ENCODE results near the gene CDC25C.

DNA sequence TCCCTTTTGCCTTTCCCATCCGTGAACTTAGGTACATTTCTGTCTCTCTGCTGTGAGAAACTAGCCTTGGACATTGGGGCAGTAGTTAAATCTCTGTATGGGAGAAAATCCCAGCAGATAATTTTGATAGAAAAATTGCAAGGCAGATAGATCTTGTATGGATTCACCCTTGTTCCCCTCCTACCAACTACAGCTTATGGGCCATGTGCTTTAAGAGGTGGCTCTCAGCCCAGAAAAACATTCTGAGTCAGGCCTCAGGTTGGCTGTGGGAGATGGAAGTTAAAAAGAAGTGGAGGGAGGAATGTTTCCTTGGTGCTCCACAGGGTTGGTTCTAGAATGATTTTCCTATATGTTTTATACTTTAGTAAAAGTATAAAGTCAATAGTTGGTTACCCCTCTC, 19.5 kb upstream of the CDC25C start:
- TF ChIP-seq, protein P1, sequence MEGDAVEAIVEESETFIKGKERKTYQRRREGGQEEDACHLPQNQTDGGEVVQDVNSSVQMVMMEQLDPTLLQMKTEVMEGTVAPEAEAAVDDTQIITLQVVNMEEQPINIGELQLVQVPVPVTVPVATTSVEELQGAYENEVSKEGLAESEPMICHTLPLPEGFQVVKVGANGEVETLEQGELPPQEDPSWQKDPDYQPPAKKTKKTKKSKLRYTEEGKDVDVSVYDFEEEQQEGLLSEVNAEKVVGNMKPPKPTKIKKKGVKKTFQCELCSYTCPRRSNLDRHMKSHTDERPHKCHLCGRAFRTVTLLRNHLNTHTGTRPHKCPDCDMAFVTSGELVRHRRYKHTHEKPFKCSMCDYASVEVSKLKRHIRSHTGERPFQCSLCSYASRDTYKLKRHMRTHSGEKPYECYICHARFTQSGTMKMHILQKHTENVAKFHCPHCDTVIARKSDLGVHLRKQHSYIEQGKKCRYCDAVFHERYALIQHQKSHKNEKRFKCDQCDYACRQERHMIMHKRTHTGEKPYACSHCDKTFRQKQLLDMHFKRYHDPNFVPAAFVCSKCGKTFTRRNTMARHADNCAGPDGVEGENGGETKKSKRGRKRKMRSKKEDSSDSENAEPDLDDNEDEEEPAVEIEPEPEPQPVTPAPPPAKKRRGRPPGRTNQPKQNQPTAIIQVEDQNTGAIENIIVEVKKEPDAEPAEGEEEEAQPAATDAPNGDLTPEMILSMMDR (IDR thresholded peaks at IDR 0.05) = no peak
- TF ChIP-seq RFX5 (IDR thresholded peaks at IDR 0.05) (no peak), JUN (IDR thresholded peaks at IDR 0.05) (no peak), MAZ (IDR thresholded peaks at IDR 0.05; ENCODE audit: borderline replicate concordance, low read depth, low read length) (no peak), RNF2 (IDR thresholded peaks at IDR 0.05; ENCODE audit: borderline replicate concordance, low read depth) (no peak), POLR2A (IDR thresholded peaks at IDR 0.05; ENCODE audit: low read length) (no peak), EP300 (IDR thresholded peaks at IDR 0.05) (no peak), CEBPB (IDR thresholded peaks at IDR 0.05) (no peak)
- TF ChIP-seq, protein P2, sequence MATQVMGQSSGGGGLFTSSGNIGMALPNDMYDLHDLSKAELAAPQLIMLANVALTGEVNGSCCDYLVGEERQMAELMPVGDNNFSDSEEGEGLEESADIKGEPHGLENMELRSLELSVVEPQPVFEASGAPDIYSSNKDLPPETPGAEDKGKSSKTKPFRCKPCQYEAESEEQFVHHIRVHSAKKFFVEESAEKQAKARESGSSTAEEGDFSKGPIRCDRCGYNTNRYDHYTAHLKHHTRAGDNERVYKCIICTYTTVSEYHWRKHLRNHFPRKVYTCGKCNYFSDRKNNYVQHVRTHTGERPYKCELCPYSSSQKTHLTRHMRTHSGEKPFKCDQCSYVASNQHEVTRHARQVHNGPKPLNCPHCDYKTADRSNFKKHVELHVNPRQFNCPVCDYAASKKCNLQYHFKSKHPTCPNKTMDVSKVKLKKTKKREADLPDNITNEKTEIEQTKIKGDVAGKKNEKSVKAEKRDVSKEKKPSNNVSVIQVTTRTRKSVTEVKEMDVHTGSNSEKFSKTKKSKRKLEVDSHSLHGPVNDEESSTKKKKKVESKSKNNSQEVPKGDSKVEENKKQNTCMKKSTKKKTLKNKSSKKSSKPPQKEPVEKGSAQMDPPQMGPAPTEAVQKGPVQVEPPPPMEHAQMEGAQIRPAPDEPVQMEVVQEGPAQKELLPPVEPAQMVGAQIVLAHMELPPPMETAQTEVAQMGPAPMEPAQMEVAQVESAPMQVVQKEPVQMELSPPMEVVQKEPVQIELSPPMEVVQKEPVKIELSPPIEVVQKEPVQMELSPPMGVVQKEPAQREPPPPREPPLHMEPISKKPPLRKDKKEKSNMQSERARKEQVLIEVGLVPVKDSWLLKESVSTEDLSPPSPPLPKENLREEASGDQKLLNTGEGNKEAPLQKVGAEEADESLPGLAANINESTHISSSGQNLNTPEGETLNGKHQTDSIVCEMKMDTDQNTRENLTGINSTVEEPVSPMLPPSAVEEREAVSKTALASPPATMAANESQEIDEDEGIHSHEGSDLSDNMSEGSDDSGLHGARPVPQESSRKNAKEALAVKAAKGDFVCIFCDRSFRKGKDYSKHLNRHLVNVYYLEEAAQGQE (IDR thresholded peaks at IDR 0.05) = no peak
- TF ChIP-seq, protein P3, sequence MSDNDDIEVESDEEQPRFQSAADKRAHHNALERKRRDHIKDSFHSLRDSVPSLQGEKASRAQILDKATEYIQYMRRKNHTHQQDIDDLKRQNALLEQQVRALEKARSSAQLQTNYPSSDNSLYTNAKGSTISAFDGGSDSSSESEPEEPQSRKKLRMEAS (IDR thresholded peaks at IDR 0.05) = no peak

Measured in A549 (cell line).